SJCRH30 (cell line): ENCODE data around the gene SIK3. TPM values are rescaled to one million over a fixed set of nuclear protein-coding genes. Genes with fewer than 3 reads are reported as not detected.

Source experiments
- DNase-seq, 2 experiments: peaks; one replicate each; pipeline ENCODE4 v3.0.0-alpha.2; 2015 to 2020
- H3K27ac ChIP-seq: fragments of 250-450 bp; sonication (Bioruptor Pico); 2 replicates; pipeline ENCODE4 v1.5.1; 2020; ENCODE audit warnings: mild to moderate bottlenecking, moderate library complexity
- H3K27me3 ChIP-seq: fragments of 250-450 bp; sonication (Bioruptor Pico); 2 replicates; pipeline ENCODE4 v1.5.1; 2020; ENCODE audit warnings: mild to moderate bottlenecking, moderate library complexity
- H3K36me3 ChIP-seq: fragments of 250-450 bp; sonication (Bioruptor Pico); 2 replicates; pipeline ENCODE4 v1.5.1; 2020; ENCODE audit warnings: mild to moderate bottlenecking, moderate library complexity
- H3K4me1 ChIP-seq: fragments of 250-450 bp; sonication (Bioruptor Pico); 2 replicates; pipeline ENCODE4 v1.5.1; 2020; ENCODE audit warnings: mild to moderate bottlenecking, moderate library complexity
- H3K4me3 ChIP-seq: fragments of 250-450 bp; sonication (Bioruptor Pico); 2 replicates; pipeline ENCODE4 v1.5.1; 2020; ENCODE audit warnings: mild to moderate bottlenecking, moderate library complexity
- H3K9me3 ChIP-seq: fragments of 250-450 bp; sonication (Bioruptor Pico); replicated peaks from 2 replicates; pipeline ENCODE4 v1.5.1; 2020; ENCODE audit warnings: mild to moderate bottlenecking, moderate library complexity
- total RNA-seq: library from RNA; depleted of rRNA; stranded (reverse); fragments of >200 nt; shearing (Covaris generic); gene quantifications from 2 replicates; pipeline ENCODE4 v1.2.3, GENCODE V29; 2014

Gene SIK3
- total RNA-seq, 1 experiment from 2014 or later: 10.0 TPM

DNA sequence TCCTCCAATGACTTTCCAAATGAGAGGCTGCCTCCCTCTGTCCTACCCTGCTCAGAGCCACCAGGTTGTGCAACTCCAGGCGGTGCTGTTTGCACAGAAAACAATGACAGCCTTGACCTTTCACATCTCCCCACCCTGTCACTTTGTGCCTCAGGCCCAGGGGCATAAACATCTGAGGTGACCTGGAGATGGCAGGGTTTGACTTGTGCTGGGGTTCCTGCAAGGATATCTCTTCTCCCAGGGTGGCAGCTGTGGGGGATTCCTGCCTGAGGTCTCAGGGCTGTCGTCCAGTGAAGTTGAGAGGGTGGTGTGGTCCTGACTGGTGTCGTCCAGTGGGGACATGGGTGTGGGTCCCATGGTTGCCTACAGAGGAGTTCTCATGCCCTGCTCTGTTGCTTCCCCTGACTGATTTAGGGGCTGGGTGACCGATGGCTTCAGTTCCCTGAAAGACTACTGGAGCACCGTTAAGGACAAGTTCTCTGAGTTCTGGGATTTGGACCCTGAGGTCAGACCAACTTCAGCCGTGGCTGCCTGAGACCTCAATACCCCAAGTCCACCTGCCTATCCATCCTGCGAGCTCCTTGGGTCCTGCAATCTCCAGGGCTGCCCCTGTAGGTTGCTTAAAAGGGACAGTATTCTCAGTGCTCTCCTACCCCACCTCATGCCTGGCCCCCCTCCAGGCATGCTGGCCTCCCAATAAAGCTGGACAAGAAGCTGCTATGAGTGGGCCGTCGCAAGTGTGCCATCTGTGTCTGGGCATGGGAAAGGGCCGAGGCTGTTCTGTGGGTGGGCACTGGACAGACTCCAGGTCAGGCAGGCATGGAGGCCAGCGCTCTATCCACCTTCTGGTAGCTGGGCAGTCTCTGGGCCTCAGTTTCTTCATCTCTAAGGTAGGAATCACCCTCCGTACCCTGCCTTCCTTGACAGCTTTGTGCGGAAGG is 265.6 kb downstream of the SIK3 start:
- Histone ChIP-seq H3K4me3 (no peak overlapping the region), H3K27me3 (no peaks in the 10 kb centered on the region), H3K4me1 (no peaks in the 10 kb centered on the region), H3K36me3 (no peaks in the 10 kb centered on the region), H3K9me3 (no peaks in the 10 kb centered on the region), H3K27ac (no peak overlapping the region)
- DNase-seq: no peak

DNA sequence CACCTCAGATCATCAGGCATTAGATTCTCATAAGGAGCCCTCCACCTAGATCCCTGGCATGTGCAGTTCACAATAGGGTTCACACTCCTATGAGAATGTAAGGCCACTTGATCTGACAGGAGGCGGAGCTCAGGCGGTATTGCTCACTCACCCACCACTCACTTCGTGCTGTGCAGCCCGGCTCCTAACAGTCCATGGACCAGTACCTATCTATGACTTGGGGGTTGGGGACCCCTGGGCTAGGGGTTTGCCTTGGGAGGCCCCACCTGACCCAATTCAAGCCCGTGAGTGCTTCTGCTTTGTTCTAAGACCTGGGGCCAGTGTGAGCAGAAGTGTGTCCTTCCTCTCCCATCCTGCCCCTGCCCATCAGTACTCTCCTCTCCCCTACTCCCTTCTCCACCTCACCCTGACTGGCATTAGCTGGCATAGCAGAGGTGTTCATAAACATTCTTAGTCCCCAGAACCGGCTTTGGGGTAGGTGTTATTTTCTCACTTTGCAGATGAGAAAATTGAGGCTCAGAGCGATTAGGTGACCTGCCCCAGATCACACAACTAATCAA is 266.4 kb downstream of the SIK3 start:
- no peak for DNase-seq

DNA sequence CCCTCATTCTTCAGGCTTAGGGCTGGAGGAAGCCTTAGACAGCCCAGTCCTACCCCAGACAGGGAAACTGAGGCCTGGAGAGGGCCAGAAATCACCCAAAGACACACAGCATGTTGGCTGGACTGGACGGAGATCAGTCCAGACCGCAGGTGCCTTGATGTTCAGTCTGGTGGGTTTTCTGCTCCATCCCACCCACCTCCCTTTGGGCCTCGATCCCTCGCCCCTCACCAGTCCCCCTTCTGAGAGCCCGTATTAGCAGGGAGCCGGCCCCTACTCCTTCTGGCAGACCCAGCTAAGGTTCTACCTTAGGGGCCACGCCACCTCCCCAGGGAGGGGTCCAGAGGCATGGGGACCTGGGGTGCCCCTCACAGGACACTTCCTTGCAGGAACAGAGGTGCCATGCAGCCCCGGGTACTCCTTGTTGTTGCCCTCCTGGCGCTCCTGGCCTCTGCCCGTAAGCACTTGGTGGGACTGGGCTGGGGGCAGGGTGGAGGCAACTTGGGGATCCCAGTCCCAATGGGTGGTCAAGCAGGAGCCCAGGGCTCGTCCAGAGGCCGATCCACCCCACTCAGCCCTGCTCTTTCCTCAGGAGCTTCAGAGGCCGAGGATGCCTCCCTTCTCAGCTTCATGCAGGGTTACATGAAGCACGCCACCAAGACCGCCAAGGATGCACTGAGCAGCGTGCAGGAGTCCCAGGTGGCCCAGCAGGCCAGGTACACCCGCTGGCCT is 267.9 kb downstream of the SIK3 start:
- no peaks in the 10 kb centered on the region for H3K27me3 ChIP-seq
- H3K27ac ChIP-seq: no peak overlapping the region
- no peak overlapping the region for H3K4me3 ChIP-seq
- H3K4me1 ChIP-seq: no peaks in the 10 kb centered on the region
- DNase-seq: no peak
- no peaks in the 10 kb centered on the region for H3K9me3 ChIP-seq
- H3K36me3 ChIP-seq: no peaks in the 10 kb centered on the region

More for the DNA sequence above, 266.4 kb downstream of the SIK3 start:
- Histone ChIP-seq H3K4me3 (no peak overlapping the region), H3K27me3 (no peaks in the 10 kb centered on the region), H3K27ac (no peak overlapping the region), H3K4me1 (no peaks in the 10 kb centered on the region), H3K36me3 (no peaks in the 10 kb centered on the region), H3K9me3 (no peaks in the 10 kb centered on the region)

DNA sequence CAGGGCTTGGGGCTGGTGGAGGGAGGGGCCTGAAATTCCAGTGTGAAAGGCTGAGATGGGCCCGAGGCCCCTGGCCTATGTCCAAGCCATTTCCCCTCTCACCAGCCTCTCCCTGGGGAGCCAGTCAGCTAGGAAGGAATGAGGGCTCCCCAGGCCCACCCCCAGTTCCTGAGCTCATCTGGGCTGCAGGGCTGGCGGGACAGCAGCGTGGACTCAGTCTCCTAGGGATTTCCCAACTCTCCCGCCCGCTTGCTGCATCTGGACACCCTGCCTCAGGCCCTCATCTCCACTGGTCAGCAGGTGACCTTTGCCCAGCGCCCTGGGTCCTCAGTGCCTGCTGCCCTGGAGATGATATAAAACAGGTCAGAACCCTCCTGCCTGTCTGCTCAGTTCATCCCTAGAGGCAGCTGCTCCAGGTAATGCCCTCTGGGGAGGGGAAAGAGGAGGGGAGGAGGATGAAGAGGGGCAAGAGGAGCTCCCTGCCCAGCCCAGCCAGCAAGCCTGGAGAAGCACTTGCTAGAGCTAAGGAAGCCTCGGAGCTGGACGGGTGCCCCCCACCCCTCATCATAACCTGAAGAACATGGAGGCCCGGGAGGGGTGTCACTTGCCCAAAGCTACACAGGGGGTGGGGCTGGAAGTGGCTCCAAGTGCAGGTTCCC is 268.6 kb downstream of the SIK3 start, which contains the start of gene APOC3:
APOC3 (plus strand) TSS at position 383 of the 659 bp plus-strand sequence. CDS start 676 bp downstream, outside the sequence.
- no peaks in the 10 kb centered on the region for H3K36me3 ChIP-seq
- no peaks in the 10 kb centered on the region for H3K9me3 ChIP-seq
- H3K4me3 ChIP-seq: no peak within 1 kb of the TSS
- H3K27me3 ChIP-seq: no peaks in the 10 kb centered on the region
- no peaks in the 10 kb centered on the region for H3K4me1 ChIP-seq
- no peak within 1 kb of the TSS for H3K27ac ChIP-seq
- no peak for DNase-seq

DNA sequence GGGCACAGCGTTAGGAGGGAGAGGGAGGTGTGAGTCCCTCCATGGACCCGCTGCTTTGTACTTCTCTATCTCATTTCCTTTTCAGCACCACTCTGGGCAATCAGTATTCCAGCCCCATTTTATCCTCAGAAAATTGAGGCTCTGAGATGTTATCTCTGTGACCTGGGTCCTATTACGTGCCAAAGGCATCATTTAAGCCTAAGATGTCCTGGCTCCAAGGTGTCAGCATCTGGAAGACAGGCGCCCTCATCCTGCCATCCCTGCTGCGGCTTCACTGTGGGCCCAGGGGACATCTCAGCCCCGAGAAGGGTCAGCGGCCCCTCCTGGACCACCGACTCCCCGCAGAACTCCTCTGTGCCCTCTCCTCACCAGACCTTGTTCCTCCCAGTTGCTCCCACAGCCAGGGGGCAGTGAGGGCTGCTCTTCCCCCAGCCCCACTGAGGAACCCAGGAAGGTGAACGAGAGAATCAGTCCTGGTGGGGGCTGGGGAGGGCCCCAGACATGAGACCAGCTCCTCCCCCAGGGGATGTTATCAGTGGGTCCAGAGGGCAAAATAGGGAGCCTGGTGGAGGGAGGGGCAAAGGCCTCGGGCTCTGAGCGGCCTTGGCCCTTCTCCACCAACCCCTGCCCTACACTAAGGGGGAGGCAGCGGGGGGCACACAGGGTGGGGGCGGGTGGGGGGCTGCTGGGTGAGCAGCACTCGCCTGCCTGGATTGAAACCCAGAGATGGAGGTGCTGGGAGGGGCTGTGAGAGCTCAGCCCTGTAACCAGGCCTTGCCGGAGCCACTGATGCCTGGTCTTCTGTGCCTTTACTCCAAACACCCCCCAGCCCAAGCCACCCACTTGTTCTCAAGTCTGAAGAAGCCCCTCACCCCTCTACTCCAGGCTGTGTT is 269.4 kb downstream of the SIK3 start:
- no peak for DNase-seq
- Histone ChIP-seq H3K4me1 (no peaks in the 10 kb centered on the region), H3K27me3 (no peaks in the 10 kb centered on the region), H3K4me3 (no peak overlapping the region), H3K9me3 (no peaks in the 10 kb centered on the region), H3K27ac (no peak overlapping the region), H3K36me3 (no peaks in the 10 kb centered on the region)

DNA sequence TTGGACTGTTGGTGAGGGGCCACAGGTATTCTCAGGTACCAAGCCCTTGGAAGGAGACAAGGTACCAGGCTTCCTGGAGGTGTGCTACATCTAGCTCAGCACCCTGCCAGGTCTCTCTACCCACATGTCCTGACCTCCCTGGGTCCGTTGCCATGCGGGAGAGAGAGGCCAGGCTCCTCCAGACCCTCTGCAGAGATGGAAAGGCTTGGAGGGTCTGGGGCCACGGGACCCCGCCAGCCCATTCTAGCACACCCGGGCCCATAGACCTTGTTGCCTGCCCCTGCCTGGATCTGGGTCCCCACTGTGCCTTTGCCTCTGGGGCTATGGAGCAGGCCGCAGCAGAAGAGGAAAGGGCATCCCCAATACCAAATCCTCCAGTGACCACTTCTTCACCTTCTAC is 270.8 kb downstream of the SIK3 start:
- no peaks in the 10 kb centered on the region for H3K36me3 ChIP-seq
- no peaks in the 10 kb centered on the region for H3K27me3 ChIP-seq
- DNase-seq: no peak
- H3K4me1 ChIP-seq: no peaks in the 10 kb centered on the region
- no peak overlapping the region for H3K27ac ChIP-seq
- H3K4me3 ChIP-seq: no peak overlapping the region
- no peaks in the 10 kb centered on the region for H3K9me3 ChIP-seq

DNA sequence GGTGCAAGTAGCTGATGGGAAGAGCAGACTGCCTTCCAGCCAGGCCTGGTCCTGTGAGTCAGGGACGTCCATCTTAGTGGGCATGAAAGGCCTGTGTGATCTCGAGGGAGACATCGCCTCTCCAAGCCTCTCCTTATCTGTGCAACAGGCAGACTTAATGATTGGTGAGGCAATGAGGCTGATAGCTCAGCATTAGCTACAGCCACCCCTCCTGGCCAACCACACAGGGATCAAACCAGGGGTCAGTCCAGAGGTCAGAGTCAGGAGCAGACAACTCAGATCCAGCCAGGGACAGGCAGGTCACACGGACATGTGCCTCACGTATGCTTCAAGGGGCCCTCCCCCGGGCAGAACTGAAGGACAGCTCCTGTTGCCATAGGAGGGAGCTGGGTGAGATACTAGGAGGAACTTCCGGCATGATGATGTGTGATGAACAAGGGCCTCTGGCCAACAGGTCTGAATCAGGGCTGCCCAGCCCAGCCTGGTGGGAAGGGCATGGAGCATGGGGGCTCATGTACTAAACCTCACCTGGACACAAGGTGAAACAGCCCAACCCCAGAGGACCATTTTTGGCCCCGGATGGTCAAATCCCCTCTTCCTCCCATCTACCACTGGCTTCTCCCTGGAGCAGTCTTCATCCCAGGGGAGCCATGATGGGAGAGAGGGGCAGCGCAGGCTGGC is 271.3 kb downstream of the SIK3 start:
- H3K36me3 ChIP-seq: no peaks in the 10 kb centered on the region
- no peak overlapping the region for H3K4me3 ChIP-seq
- H3K4me1 ChIP-seq: no peaks in the 10 kb centered on the region
- DNase-seq: no peak
- H3K27ac ChIP-seq: no peak overlapping the region
- H3K27me3 ChIP-seq: no peaks in the 10 kb centered on the region
- H3K9me3 ChIP-seq: no peaks in the 10 kb centered on the region

DNA sequence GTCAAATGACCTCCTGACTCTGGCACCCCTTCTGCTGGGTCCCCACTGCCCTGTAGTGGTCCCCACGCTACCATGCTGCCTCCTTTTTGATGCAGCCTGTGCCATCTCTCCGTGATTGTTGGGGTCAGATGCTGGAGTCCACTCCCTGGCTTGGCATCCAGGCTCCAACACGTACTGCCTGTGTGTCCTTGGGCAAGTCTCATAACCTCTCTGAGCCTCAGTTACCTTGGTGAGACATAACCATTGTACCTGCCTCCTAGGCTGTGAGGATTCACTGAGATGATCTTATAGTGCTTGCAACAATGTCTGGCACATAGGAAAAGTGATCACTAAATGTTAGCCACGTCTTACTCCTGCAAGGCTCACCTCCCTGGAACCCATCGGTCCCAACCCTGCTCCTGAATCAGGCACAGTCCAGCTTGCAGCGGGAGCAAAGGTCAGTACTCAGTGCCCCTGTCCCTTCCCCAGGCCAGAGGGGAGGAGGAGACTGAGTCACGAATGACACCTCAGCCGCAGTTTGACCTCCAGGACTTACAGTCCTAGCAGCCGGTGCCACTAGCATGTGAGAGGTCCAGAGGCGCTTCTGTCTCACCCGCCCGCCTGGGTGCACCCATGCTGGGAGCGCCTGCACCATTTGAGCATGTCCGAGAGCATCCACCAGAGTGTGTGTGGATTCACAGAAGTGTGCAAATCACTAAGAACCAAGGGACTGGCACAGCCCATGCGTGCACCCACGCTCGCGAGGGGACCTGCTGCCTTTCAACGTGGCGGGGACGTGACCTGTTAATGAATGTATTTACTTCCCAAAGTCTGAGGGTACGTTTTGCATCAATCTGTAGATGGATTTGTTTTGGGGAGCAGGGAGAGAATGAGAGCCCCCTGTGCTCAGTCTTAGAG is 272.1 kb downstream of the SIK3 start:
- H3K4me3 ChIP-seq: no peak overlapping the region
- DNase-seq: no peak
- H3K27me3 ChIP-seq: no peaks in the 10 kb centered on the region
- H3K27ac ChIP-seq: no peak overlapping the region
- no peaks in the 10 kb centered on the region for H3K4me1 ChIP-seq
- no peaks in the 10 kb centered on the region for H3K36me3 ChIP-seq
- no peaks in the 10 kb centered on the region for H3K9me3 ChIP-seq

DNA sequence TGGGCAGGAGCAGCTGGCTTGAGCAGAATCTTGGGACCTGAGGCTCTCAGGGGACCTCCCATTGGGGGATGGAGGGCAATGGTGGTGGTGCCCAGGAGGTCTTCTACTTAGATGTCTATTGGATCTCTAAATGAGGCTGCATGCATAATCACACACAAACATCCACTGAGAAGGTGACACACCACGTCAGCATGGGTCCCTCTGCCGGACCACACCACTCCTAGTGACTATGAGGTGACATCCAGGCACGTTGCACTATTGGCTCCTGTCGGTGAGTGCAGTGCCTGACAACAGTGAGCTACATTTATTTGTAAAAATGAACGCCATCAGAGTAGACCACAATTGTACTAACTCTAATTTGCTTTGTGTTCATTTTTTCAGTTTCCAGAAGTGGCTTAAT is 272.8 kb downstream of the SIK3 start:
- H3K4me3 ChIP-seq: no peak overlapping the region
- DNase-seq: no peak
- H3K4me1 ChIP-seq: no peaks in the 10 kb centered on the region
- H3K9me3 ChIP-seq: no peaks in the 10 kb centered on the region
- no peak overlapping the region for H3K27ac ChIP-seq
- H3K36me3 ChIP-seq: no peaks in the 10 kb centered on the region
- no peaks in the 10 kb centered on the region for H3K27me3 ChIP-seq

DNA sequence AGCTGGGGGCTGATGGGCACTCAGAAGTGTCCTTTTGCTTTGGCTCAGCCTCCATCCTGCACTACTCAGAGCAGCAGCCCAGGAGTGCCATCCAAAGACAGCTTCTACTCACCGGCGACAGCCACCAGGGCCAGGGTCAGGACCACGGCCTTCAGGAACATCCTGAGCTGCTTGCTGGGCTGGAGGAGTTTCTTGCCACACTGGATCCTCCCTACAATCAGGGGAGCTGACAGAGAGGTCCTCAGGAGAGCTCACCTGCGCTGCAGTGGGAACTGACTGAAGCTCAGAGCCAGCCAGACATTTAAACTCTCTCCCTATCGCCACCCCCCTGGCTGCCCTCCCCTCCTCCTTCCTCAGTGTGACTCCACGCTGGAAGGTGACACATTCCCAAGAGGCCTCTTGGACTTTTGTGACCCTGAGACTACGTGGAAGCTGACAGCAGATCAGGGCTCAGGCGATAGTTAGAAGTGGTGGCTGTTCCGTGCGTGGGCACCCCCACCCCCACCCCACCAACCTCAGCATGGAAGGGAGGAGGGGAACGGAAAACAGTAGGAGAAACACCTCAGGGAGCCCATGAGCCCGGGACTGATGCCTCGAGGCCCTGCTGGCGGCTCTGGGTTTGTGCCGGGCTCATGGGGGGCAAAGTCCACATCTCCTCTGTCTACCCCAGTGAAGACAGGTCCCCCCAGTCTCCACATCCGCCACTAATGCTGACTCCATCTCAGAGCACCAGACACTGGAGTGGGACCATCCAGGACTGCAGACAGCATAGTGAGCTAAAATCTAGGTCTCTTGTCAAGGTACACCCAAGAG is 275.0 kb downstream of the SIK3 start, which contains the start of gene APOA4:
APOA4 (minus strand) TSS at position 274 of the 813 bp plus-strand sequence; CDS start at position 161, 113 bp downstream.
- Histone ChIP-seq H3K4me3 (no peak within 1 kb of the TSS), H3K4me1 (no peaks in the 10 kb centered on the region), H3K27ac (no peak within 1 kb of the TSS), H3K36me3 (no peaks in the 10 kb centered on the region), H3K9me3 (no peaks in the 10 kb centered on the region), H3K27me3 (no peaks in the 10 kb centered on the region)
- no peak for DNase-seq

DNA sequence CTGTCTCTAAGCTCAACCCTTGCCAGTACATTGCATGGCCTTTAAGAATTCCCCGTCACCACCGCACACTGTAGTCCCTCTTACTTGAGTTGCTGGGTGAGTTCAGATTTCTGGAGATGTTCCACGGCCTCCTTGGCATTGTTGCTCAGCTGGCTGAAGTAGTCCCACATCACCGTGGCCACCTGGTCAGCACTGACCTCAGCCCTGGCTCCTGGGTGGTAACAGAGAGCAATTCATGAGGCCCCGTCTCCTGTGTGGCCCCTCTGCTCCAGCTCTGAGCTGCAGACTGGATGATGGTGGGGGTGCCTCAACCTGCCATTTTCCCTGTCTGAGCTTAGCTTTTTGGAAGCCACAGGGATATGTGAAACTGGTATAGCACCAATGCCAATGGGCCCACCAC is 275.7 kb downstream of the SIK3 start:
- H3K27ac ChIP-seq: no peak overlapping the region
- H3K9me3 ChIP-seq: no peaks in the 10 kb centered on the region
- no peaks in the 10 kb centered on the region for H3K36me3 ChIP-seq
- no peak overlapping the region for H3K4me3 ChIP-seq
- H3K27me3 ChIP-seq: no peaks in the 10 kb centered on the region
- no peaks in the 10 kb centered on the region for H3K4me1 ChIP-seq
- DNase-seq: no peak
